ENCODE data around the gene JUN. TPM values are rescaled to one million over a fixed set of nuclear protein-coding genes. Genes with fewer than 3 reads are reported as not detected.

Gene JUN
- total RNA-seq, 1 experiment from 2014 or later: 15.9 TPM

GRCh38 chr1:58796416-58796815, 12.6 kb upstream of the JUN start (continued):
- TF ChIP-seq, protein P1, sequence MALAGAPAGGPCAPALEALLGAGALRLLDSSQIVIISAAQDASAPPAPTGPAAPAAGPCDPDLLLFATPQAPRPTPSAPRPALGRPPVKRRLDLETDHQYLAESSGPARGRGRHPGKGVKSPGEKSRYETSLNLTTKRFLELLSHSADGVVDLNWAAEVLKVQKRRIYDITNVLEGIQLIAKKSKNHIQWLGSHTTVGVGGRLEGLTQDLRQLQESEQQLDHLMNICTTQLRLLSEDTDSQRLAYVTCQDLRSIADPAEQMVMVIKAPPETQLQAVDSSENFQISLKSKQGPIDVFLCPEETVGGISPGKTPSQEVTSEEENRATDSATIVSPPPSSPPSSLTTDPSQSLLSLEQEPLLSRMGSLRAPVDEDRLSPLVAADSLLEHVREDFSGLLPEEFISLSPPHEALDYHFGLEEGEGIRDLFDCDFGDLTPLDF (CRISPR knock-in tag; IDR thresholded peaks at IDR 0.05): no peak
- no peak for TF ChIP-seq NR1H2 (CRISPR knock-in tag; IDR thresholded peaks at IDR 0.05)
- TF ChIP-seq, protein P2, sequence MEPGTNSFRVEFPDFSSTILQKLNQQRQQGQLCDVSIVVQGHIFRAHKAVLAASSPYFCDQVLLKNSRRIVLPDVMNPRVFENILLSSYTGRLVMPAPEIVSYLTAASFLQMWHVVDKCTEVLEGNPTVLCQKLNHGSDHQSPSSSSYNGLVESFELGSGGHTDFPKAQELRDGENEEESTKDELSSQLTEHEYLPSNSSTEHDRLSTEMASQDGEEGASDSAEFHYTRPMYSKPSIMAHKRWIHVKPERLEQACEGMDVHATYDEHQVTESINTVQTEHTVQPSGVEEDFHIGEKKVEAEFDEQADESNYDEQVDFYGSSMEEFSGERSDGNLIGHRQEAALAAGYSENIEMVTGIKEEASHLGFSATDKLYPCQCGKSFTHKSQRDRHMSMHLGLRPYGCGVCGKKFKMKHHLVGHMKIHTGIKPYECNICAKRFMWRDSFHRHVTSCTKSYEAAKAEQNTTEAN (CRISPR knock-in tag; IDR thresholded peaks at IDR 0.05): no peak

DNA sequence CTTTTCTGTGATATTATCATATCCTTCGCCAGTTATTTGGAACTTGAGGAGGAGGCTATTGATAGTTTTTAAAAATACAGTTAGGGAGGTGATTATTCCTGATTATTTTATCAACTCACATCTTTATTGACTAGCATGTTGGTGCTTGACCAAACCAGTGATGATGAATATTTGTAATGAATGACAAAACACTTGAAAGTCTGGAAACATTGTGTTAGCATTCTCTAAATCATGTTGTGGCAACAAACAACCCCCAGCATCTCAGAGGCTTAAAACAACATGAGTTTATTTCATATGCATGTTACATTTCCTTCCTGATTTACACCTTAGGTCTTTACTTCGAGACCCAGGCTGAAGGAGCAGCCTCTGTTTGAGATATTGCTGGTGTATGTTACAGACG, 10.7 kb upstream of the JUN start:
- H3K27ac Mint-ChIP-seq: no peak overlapping the region
- H3K4me1 Mint-ChIP-seq: peaks cover 29% of the 10 kb centered on the region
- no peak for ATAC-seq
- TF ChIP-seq NR2C2 (CRISPR knock-in tag; IDR thresholded peaks at IDR 0.05): no peak
- TF ChIP-seq ZNF396 (CRISPR knock-in tag; IDR thresholded peaks at IDR 0.05; ENCODE audit: borderline replicate concordance): no peak
- TF ChIP-seq, protein P1 (CRISPR knock-in tag; IDR thresholded peaks at IDR 0.05): no peak
- TF ChIP-seq PRRX2 (CRISPR knock-in tag; IDR thresholded peaks at IDR 0.05): no peak
- TF ChIP-seq MXD4 (CRISPR knock-in tag; IDR thresholded peaks at IDR 0.05; ENCODE audit: borderline replicate concordance): no peak
- TF ChIP-seq GRHL2 (CRISPR knock-in tag; IDR thresholded peaks at IDR 0.05; ENCODE audit: insufficient replicate concordance, severe bottlenecking): no peak
- TF ChIP-seq IRF1 (CRISPR knock-in tag; IDR thresholded peaks at IDR 0.05): no peak
- TF ChIP-seq FOXP1 (CRISPR knock-in tag; IDR thresholded peaks at IDR 0.05; ENCODE audit: borderline replicate concordance): no peak
- TF ChIP-seq ZNF423 (CRISPR knock-in tag; IDR thresholded peaks at IDR 0.05): no peak
- no peak for TF ChIP-seq JUN (CRISPR knock-in tag; IDR thresholded peaks at IDR 0.05)
- TF ChIP-seq TCF7 (CRISPR knock-in tag; IDR thresholded peaks at IDR 0.05; ENCODE audit: low read depth): no peak
- TF ChIP-seq SMAD4 (CRISPR knock-in tag; IDR thresholded peaks at IDR 0.05): no peak
- no peak for TF ChIP-seq TEAD1 (CRISPR knock-in tag; IDR thresholded peaks at IDR 0.05)
- TF ChIP-seq CREM (CRISPR knock-in tag; IDR thresholded peaks at IDR 0.05): no peak
- ChIA-PET POLR2A (no interaction called here), CTCF (no interaction called here)
- no peaks in the 10 kb centered on the region for H3K36me3 Mint-ChIP-seq
- DNase-seq (ENCODE audit: low spot score): no peak
- H3K9me3 Mint-ChIP-seq: no peaks in the 10 kb centered on the region
- peaks cover 7% of the 10 kb centered on the region; the same call in 1 of the 2 replicates for H3K27me3 Mint-ChIP-seq (ENCODE audit: low read depth)
- H3K4me3 Mint-ChIP-seq: no peak overlapping the region

- CTCF ChIA-PET: no interaction called here
These were observed 9.0 kb upstream of the JUN start for GRCh38 chr1:58792846-58793245.

More at GRCh38 chr1:58792846-58793245, 9.0 kb upstream of the JUN start:
- peaks cover 5% of the 10 kb centered on the region; the same call in 1 of the 2 replicates for H3K36me3 Mint-ChIP-seq
- TF ChIP-seq CREM (CRISPR knock-in tag; IDR thresholded peaks at IDR 0.05): no peak
- TF ChIP-seq SOX15 (CRISPR knock-in tag; IDR thresholded peaks at IDR 0.05): no peak
- TF ChIP-seq, protein P3, sequence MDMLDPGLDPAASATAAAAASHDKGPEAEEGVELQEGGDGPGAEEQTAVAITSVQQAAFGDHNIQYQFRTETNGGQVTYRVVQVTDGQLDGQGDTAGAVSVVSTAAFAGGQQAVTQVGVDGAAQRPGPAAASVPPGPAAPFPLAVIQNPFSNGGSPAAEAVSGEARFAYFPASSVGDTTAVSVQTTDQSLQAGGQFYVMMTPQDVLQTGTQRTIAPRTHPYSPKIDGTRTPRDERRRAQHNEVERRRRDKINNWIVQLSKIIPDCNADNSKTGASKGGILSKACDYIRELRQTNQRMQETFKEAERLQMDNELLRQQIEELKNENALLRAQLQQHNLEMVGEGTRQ (CRISPR knock-in tag; IDR thresholded peaks at IDR 0.05): no peak
- TF ChIP-seq ZNF671 (CRISPR knock-in tag; IDR thresholded peaks at IDR 0.05): no peak
- TF ChIP-seq, protein P4, sequence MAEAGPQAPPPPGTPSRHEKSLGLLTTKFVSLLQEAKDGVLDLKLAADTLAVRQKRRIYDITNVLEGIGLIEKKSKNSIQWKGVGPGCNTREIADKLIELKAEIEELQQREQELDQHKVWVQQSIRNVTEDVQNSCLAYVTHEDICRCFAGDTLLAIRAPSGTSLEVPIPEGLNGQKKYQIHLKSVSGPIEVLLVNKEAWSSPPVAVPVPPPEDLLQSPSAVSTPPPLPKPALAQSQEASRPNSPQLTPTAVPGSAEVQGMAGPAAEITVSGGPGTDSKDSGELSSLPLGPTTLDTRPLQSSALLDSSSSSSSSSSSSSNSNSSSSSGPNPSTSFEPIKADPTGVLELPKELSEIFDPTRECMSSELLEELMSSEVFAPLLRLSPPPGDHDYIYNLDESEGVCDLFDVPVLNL (CRISPR knock-in tag; IDR thresholded peaks at IDR 0.05; ENCODE audit: borderline replicate concordance, low read depth): no peak
- no peak for TF ChIP-seq ATF2 (CRISPR knock-in tag; IDR thresholded peaks at IDR 0.05; ENCODE audit: borderline replicate concordance, low read depth)
- peaks cover 18% of the 10 kb centered on the region for H3K4me1 Mint-ChIP-seq
- peaks cover 2% of the 10 kb centered on the region; the same call in 1 of the 2 replicates for H3K27me3 Mint-ChIP-seq (ENCODE audit: low read depth)
- ATAC-seq: no peak
- POLR2A ChIA-PET: no interaction called here
- peaks cover 13% of the 10 kb centered on the region for H3K9me3 Mint-ChIP-seq
- no peak for DNase-seq (ENCODE audit: low spot score)
- H3K27ac Mint-ChIP-seq: no peak overlapping the region
- H3K4me3 Mint-ChIP-seq: no peak overlapping the region
